ENCODE data around the gene AZGP1. TPM values are rescaled to one million over a fixed set of nuclear protein-coding genes. Genes with fewer than 3 reads are reported as not detected.

Gene AZGP1
- total RNA-seq, 1 experiment from 2014 or later = 1.6 TPM

GRCh38 chr7:99929730-99930053 is 46.1 kb downstream of the AZGP1 start (continued):
- TF ChIP-seq, protein P1, sequence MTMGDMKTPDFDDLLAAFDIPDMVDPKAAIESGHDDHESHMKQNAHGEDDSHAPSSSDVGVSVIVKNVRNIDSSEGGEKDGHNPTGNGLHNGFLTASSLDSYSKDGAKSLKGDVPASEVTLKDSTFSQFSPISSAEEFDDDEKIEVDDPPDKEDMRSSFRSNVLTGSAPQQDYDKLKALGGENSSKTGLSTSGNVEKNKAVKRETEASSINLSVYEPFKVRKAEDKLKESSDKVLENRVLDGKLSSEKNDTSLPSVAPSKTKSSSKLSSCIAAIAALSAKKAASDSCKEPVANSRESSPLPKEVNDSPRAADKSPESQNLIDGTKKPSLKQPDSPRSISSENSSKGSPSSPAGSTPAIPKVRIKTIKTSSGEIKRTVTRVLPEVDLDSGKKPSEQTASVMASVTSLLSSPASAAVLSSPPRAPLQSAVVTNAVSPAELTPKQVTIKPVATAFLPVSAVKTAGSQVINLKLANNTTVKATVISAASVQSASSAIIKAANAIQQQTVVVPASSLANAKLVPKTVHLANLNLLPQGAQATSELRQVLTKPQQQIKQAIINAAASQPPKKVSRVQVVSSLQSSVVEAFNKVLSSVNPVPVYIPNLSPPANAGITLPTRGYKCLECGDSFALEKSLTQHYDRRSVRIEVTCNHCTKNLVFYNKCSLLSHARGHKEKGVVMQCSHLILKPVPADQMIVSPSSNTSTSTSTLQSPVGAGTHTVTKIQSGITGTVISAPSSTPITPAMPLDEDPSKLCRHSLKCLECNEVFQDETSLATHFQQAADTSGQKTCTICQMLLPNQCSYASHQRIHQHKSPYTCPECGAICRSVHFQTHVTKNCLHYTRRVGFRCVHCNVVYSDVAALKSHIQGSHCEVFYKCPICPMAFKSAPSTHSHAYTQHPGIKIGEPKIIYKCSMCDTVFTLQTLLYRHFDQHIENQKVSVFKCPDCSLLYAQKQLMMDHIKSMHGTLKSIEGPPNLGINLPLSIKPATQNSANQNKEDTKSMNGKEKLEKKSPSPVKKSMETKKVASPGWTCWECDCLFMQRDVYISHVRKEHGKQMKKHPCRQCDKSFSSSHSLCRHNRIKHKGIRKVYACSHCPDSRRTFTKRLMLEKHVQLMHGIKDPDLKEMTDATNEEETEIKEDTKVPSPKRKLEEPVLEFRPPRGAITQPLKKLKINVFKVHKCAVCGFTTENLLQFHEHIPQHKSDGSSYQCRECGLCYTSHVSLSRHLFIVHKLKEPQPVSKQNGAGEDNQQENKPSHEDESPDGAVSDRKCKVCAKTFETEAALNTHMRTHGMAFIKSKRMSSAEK (CRISPR knock-in tag; IDR thresholded peaks at IDR 0.05; ENCODE audit: borderline replicate concordance) = no peak
- TF ChIP-seq ATF1 (CRISPR knock-in tag; IDR thresholded peaks at IDR 0.05) = no peak
- no peak for TF ChIP-seq SOX15 (CRISPR knock-in tag; IDR thresholded peaks at IDR 0.05)
- TF ChIP-seq FOXK1 (CRISPR knock-in tag; IDR thresholded peaks at IDR 0.05) = no peak
- no peak for TF ChIP-seq EMX1 (CRISPR knock-in tag; IDR thresholded peaks at IDR 0.05)
- no peak for TF ChIP-seq SP1 (CRISPR knock-in tag; conservative IDR thresholded peaks at IDR 0.05)
- TF ChIP-seq, protein P2, sequence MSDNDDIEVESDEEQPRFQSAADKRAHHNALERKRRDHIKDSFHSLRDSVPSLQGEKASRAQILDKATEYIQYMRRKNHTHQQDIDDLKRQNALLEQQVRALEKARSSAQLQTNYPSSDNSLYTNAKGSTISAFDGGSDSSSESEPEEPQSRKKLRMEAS (CRISPR knock-in tag; IDR thresholded peaks at IDR 0.05) = 0 out of 2 replicates have a peak, but pooled peaks have one; percentile 15
- no peak for TF ChIP-seq ZSCAN18 (CRISPR knock-in tag; IDR thresholded peaks at IDR 0.05)
- no peak for TF ChIP-seq ZMAT4 (CRISPR knock-in tag; IDR thresholded peaks at IDR 0.05)
- TF ChIP-seq ATF3 (CRISPR knock-in tag; conservative IDR thresholded peaks at IDR 0.05) = no peak
- TF ChIP-seq, protein P3, sequence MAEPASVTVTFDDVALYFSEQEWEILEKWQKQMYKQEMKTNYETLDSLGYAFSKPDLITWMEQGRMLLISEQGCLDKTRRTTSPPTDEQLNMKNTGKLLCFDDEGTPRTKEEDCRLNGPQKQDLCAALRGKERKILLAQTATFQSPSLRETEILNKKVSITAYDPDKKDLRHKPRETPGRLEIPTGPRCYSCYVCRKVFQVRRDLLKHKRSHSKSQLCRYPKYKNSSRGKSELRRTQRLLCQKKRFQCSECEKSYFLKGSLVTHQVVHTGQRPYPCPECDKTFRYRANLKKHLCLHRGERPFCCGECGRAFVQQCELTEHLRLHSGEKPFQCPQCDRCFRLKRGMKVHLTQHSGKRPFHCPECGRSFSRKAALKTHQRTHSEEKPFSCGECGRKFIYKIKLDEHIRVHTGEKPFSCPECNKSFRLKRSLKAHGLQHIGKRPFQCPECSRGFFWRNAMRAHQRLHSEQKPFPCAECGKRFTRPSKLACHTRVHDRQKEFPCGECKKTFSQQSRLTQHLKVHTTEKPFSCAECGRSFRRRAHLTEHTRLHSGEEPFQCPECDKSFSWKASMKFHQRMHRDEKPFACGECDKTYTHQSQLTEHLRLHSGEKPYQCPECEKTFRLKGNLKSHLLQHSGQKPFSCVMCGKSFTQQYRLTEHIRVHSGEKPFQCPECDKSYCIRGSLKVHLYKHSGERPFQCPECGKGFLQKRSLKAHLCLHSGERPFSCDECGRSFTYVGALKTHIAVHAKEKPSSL (CRISPR knock-in tag; conservative IDR thresholded peaks at IDR 0.05) = no peak
- no peak for TF ChIP-seq RELA (CRISPR knock-in tag; IDR thresholded peaks at IDR 0.05; ENCODE audit: borderline replicate concordance)

GRCh38 chr7:99928994-99929729 is 46.7 kb downstream of the AZGP1 start, which contains the start of gene GJC3:
Gene GJC3 (minus strand): TSS chr7:99929620. CDS start chr7:99929620, 0 bp downstream.
- no peak within 1 kb of the TSS; the same call in 1 of the 2 replicates for H3K27ac Mint-ChIP-seq
- peak within 1 kb of the TSS; percentile 64 for H3K4me3 Mint-ChIP-seq
- ATAC-seq (peak; percentile 95), DNase-seq (ENCODE audit: low spot score) (peak; percentile 73)
- H3K36me3 Mint-ChIP-seq = peaks cover 3% of the 10 kb centered on the region
- CTCF ChIA-PET = interaction anchor here (0.6 to 2.2 kb wide), 15 partner anchors 9 to 327 kb away, joined by 3 to 30 read pairs (median 7); partner anchors contain the start of genes AZGP1 and TRIM4
- H3K9me3 Mint-ChIP-seq = peaks cover 13% of the 10 kb centered on the region
- POLR2A ChIA-PET = interaction anchor here (0.6 to 1.2 kb wide), 2 partner anchors 15 to 58 kb away, joined by 4 to 9 read pairs; no protein-coding TSS in a partner anchor
- H3K4me1 Mint-ChIP-seq = peaks cover 51% of the 10 kb centered on the region
- H3K27me3 Mint-ChIP-seq (ENCODE audit: low read depth) = peaks cover 14% of the 10 kb centered on the region
- TF ChIP-seq, protein P2 (CRISPR knock-in tag; IDR thresholded peaks at IDR 0.05) = peak; percentile 40; the same call in 1 of the 2 replicates
- TF ChIP-seq, protein P4, sequence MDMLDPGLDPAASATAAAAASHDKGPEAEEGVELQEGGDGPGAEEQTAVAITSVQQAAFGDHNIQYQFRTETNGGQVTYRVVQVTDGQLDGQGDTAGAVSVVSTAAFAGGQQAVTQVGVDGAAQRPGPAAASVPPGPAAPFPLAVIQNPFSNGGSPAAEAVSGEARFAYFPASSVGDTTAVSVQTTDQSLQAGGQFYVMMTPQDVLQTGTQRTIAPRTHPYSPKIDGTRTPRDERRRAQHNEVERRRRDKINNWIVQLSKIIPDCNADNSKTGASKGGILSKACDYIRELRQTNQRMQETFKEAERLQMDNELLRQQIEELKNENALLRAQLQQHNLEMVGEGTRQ (CRISPR knock-in tag; IDR thresholded peaks at IDR 0.05) = peak; percentile 88
- TF ChIP-seq ZNF281 (CRISPR knock-in tag; IDR thresholded peaks at IDR 0.05) = no peak
- TF ChIP-seq, protein P5, sequence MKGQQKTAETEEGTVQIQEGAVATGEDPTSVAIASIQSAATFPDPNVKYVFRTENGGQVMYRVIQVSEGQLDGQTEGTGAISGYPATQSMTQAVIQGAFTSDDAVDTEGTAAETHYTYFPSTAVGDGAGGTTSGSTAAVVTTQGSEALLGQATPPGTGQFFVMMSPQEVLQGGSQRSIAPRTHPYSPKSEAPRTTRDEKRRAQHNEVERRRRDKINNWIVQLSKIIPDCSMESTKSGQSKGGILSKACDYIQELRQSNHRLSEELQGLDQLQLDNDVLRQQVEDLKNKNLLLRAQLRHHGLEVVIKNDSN (CRISPR knock-in tag; IDR thresholded peaks at IDR 0.05) = peak; percentile 88

Data from WTC11 (cell line).